B cell (primary cell): ENCODE measurements around the gene UGT2A2. TPM values are rescaled to one million over a fixed set of nuclear protein-coding genes. Genes with fewer than 3 reads are reported as not detected.
A peak's percentile ranks its signal among the peaks of the same experiment; 100 is the strongest.

ENCODE experiments used
- ATAC-seq: fragments of 200-7000 bp; cut with Tn5 transposase; one replicate; pipeline ENCODE4 v1.10.0; 2021; ENCODE audit warnings: low read depth, mild to moderate bottlenecking, moderate number of reproducible peaks, moderate library complexity
- CTCF ChIA-PET: fragments of 350-600 bp; sonication (Branson Sonifier 250); formaldehyde crosslinking; loops from one replicate; lab custom pipeline; 2021; ENCODE audit warnings: antibody characterized with exemption, inconsistent platforms; lab: Charles Lee
- POLR2A ChIA-PET: fragments of 350-600 bp; sonication (Branson Sonifier 250); formaldehyde crosslinking; loops from one replicate; lab custom pipeline; 2021; ENCODE audit warnings: antibody characterized with exemption; lab: Charles Lee
- DNase-seq: peaks from one replicate; pipeline ENCODE4 v3.0.0; 2013
- H2AFZ ChIP-seq: 2 replicates; pipeline ENCODE4 v1.6.1; 2012; ENCODE audit warnings: mild to moderate bottlenecking, low read depth, low read length; ENCODE audit not compliant: insufficient read depth, poor library complexity, severe bottlenecking
- H3K27ac ChIP-seq, 2 donors: 1 replicate in 1 of 2; 2 replicates in 1 of 2; pipeline ENCODE4 v1.5.1; 2012 to 2013; ENCODE audit warnings: low read length in 2 of 2, mild to moderate bottlenecking in 2 of 2, moderate library complexity in 1 of 2
- H3K27me3 ChIP-seq, 4 experiments: fragments of 200-600 bp in 1 of 4; sonication (generic) in 1 of 4; replicated peaks in 1 of 4; 1 replicate in 2 of 4; 2 replicates in 2 of 4; pipeline versions ENCODE4 v1.6.1 to v1.7.0; 2013 to 2016; ENCODE audit warnings: low read length in 3 of 4, mild to moderate bottlenecking in 2 of 4, mixed read lengths in 1 of 4, moderate library complexity in 1 of 4; ENCODE audit not compliant: insufficient read depth in 4 of 4, control insufficient read depth in 3 of 4; ENCODE audit errors: control extremely low read depth in 1 of 4
- H3K36me3 ChIP-seq, 2 experiments: replicated peaks in 1 of 2; 1 replicate in 1 of 2; 2 replicates in 1 of 2; pipeline versions ENCODE4 v1.6.1 to v1.7.1; 2013; ENCODE audit warnings: low read length in 1 of 2; ENCODE audit not compliant: insufficient read depth in 2 of 2, control insufficient read depth in 1 of 2; ENCODE audit errors: control extremely low read depth in 1 of 2, extremely low read depth in 1 of 2
- H3K4me1 ChIP-seq, 2 donors: fragments of 200-600 bp in 1 of 2; sonication (generic) in 1 of 2; 1 replicate in 1 of 2; 2 replicates in 1 of 2; pipeline versions ENCODE4 v1.5.1 to v1.6.1; 2013 to 2017; ENCODE audit warnings: low read length in 2 of 2; ENCODE audit not compliant: control insufficient read depth in 2 of 2, insufficient read depth in 2 of 2
- H3K4me2 ChIP-seq: replicated peaks from 2 replicates; pipeline ENCODE3; 2012; ENCODE audit warnings: mild to moderate bottlenecking, low read depth, low read length; ENCODE audit not compliant: poor library complexity, severe bottlenecking
- H3K4me3 ChIP-seq, 5 experiments: fragments of 200-600 bp in 1 of 5; sonication (generic) in 1 of 5; 1 replicate in 3 of 5; 2 replicates in 2 of 5; pipeline versions ENCODE4 v1.5.1 to v1.7.0; 2011 to 2016; ENCODE audit warnings: low read length in 4 of 5, mild to moderate bottlenecking in 4 of 5, low read depth in 2 of 5, control low read depth in 1 of 5, moderate library complexity in 1 of 5; ENCODE audit not compliant: insufficient read depth in 1 of 5; ENCODE audit errors: control extremely low read depth in 1 of 5, extremely low read depth in 1 of 5
- H3K79me2 ChIP-seq: fragments of 200-600 bp; sonication (generic); one replicate; pipeline ENCODE4 v1.6.0; 2016; ENCODE audit warnings: low read length; ENCODE audit not compliant: control insufficient read depth, insufficient read depth
- H3K9ac ChIP-seq: fragments of 200-600 bp; sonication (generic); 2 replicates; pipeline ENCODE4 v1.6.1; 2017; ENCODE audit warnings: mild to moderate bottlenecking, low read length, moderate library complexity
- H3K9me3 ChIP-seq, 3 donors: one replicate each; pipeline versions ENCODE4 v1.6.1 to v1.7.1; 2013; ENCODE audit warnings: low read length in 2 of 3; ENCODE audit not compliant: control insufficient read depth in 2 of 3, insufficient read depth in 1 of 3; ENCODE audit errors: control extremely low read depth in 1 of 3
- H4K20me1 ChIP-seq: 2 replicates; pipeline ENCODE4 v1.6.0; 2012; ENCODE audit warnings: mild to moderate bottlenecking, low read length; ENCODE audit not compliant: insufficient read depth, control insufficient read depth, poor library complexity, severe bottlenecking
- H3K27ac Mint-ChIP-seq: one replicate; pipeline ENCODE4 v1.8.0; 2021; ENCODE audit warnings: mixed read lengths
- H3K27me3 Mint-ChIP-seq: one replicate; pipeline ENCODE4 v1.8.0; 2021; ENCODE audit warnings: mixed read lengths
- H3K4me1 Mint-ChIP-seq: one replicate; pipeline ENCODE4 v1.8.0; 2021; ENCODE audit warnings: mixed read lengths
- H3K4me3 Mint-ChIP-seq: one replicate; pipeline ENCODE4 v1.8.0; 2021; ENCODE audit warnings: mixed read lengths
- H3K9me3 Mint-ChIP-seq: one replicate; pipeline ENCODE4 v1.8.0; 2022; ENCODE audit warnings: mixed read lengths; ENCODE audit not compliant: insufficient read depth
- EZH2 ChIP-seq: IDR thresholded peaks from 2 replicates; pipeline ENCODE4 v1.6.1; 2012; ENCODE audit warnings: borderline replicate concordance, low read depth, mild to moderate bottlenecking, moderate library complexity, low read length; ENCODE audit not compliant: insufficient read depth, poor library complexity, severe bottlenecking
- WGBS: methylation state at CpG from one replicate; pipeline ENCODE4 v1.1.5; 2013; ENCODE audit warnings: missing lambda C conversion rate; ENCODE audit not compliant: insufficient coverage; 5-methylcytosine and 5-hydroxymethylcytosine counted together
- intact Hi-C: fragments of 100-400 bp; cut with micrococcal nuclease; formaldehyde crosslinking; loops from one replicate; pipeline ENCODE4 v1.10.0; 2022
- polyA plus RNA-seq: library from polyadenylated mRNA; depleted of rRNA; stranded (reverse); fragments of >200 nt; gene quantifications from 2 replicates; pipeline ENCODE4 v1.2.3, GENCODE V29; 2012
- total RNA-seq, 2 donors: library from RNA; stranded (reverse); fragments of 120-200 nt in 1 of 2; gene quantifications; 1 replicate in 1 of 2; 2 replicates in 1 of 2; pipeline versions ENCODE4 v1.2.3 to v1.2.4, GENCODE V29; 2013 to 2022
- TF ChIP-seq, protein P1 (sequence below): fragments of 200-600 bp; IDR thresholded peaks from one replicate; pipeline ENCODE4 v1.8.0; 2022; ENCODE audit warnings: antibody characterized with exemption, mild to moderate bottlenecking

The UGT2A2 gene
- total and polyA plus RNA-seq, 2 donors (not counting 1 experiment from before 2014, with no cell fraction given): not detected

DNA sequence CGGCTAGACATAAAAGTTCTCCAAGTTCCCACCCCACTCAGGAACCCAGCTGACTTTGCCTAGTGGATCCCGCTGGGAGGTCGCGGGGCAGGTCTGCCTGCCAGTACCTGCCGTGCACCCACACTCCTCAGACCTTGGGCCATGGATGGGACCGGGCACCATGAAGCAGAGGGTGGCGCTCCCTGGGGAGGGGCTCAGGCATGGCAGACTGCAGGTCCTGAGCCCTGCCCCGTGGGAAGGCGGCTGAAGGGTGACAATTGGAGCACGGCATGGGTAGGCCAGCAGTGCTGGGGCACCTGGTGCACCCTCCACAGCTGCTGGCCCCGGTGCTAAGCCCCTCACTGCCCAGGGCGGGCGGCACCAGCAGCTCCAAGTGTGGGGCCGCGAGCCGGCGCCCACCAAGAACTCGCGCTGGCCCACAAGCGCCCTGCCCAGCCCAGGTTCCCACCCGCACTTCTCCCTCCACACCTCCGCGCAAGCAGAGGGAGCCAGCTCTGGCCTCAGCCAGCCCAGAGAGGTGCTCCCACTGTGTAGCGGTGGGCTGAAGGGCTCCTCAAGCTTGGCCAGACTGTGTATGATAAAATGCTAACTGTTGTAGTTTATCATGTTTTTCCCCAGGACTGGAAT is 63.1 kb downstream of the UGT2A2 start:
- H3K4me1 Mint-ChIP-seq: no peaks in the 10 kb centered on the region
- intact Hi-C loops: no loop called here
- Histone ChIP-seq H3K36me3 (no peaks in the 10 kb centered on the region), H3K4me2 (no peak overlapping the region), H4K20me1 (no peaks in the 10 kb centered on the region), H3K27ac (no peak overlapping the region), H2AFZ (no peak overlapping the region), H3K4me3 (no peak overlapping the region), H3K27me3 (no peaks in the 10 kb centered on the region), H3K9me3 (peaks cover 0 to 7% (median 0%) of the 10 kb centered on the region in 3 donors), H3K9ac (no peak overlapping the region), H3K4me1 (no peaks in the 10 kb centered on the region), H3K79me2 (no peaks in the 10 kb centered on the region)
- DNase-seq (peak; percentile 1), ATAC-seq (no peak)
- ChIA-PET CTCF (no interaction called here), POLR2A (no interaction called here)
- H3K9me3 Mint-ChIP-seq: no peaks in the 10 kb centered on the region
- H3K27me3 Mint-ChIP-seq: no peaks in the 10 kb centered on the region
- H3K4me3 Mint-ChIP-seq: no peak overlapping the region
- TF ChIP-seq, protein P1, sequence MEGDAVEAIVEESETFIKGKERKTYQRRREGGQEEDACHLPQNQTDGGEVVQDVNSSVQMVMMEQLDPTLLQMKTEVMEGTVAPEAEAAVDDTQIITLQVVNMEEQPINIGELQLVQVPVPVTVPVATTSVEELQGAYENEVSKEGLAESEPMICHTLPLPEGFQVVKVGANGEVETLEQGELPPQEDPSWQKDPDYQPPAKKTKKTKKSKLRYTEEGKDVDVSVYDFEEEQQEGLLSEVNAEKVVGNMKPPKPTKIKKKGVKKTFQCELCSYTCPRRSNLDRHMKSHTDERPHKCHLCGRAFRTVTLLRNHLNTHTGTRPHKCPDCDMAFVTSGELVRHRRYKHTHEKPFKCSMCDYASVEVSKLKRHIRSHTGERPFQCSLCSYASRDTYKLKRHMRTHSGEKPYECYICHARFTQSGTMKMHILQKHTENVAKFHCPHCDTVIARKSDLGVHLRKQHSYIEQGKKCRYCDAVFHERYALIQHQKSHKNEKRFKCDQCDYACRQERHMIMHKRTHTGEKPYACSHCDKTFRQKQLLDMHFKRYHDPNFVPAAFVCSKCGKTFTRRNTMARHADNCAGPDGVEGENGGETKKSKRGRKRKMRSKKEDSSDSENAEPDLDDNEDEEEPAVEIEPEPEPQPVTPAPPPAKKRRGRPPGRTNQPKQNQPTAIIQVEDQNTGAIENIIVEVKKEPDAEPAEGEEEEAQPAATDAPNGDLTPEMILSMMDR: no peak
- TF ChIP-seq EZH2: no peak
- H3K27ac Mint-ChIP-seq: no peak overlapping the region
- WGBS: 90% methylated on average over 22 of the region's 24 CpGs

DNA sequence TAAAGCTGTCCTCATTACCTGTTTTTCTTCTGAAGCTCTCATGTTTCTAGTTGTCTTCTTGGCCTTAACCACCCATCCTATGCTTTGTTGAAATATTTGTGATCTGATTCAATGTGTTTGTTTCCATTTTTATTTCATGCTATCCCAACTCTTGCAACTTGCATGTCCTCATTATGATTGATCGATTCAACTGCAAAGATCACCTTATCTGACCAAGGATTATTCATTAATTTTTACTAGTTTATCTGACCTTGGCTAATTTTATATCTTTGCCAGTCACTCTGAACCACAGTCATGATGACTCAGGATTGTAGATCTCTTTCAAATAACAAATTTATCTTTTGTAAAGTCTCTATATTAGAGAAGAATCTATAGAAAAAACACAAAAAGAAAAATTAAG is 70.7 kb downstream of the UGT2A2 start:
- Histone ChIP-seq H2AFZ (no peak overlapping the region), H3K4me1 (no peaks in the 10 kb centered on the region), H3K36me3 (no peaks in the 10 kb centered on the region), H3K79me2 (no peaks in the 10 kb centered on the region), H3K27me3 (no peaks in the 10 kb centered on the region), H3K27ac (no peak overlapping the region), H3K4me2 (no peak overlapping the region), H3K9ac (no peak overlapping the region), H3K4me3 (no peak overlapping the region), H3K9me3 (no peaks in the 10 kb centered on the region), H4K20me1 (no peaks in the 10 kb centered on the region)
- POLR2A ChIA-PET: no interaction called here
- no CpG with 5 or more reads among the region's 1 CpG for WGBS
- no peak for DNase-seq
- CTCF ChIA-PET: no interaction called here
- Mint-ChIP-seq H3K4me3 (no peak overlapping the region), H3K27ac (no peak overlapping the region), H3K9me3 (peaks cover 6% of the 10 kb centered on the region), H3K4me1 (no peaks in the 10 kb centered on the region), H3K27me3 (no peaks in the 10 kb centered on the region)
- TF ChIP-seq EZH2: no peak
- TF ChIP-seq, protein P1: no peak
- intact Hi-C loops: no loop called here
- no peak for ATAC-seq
